ENCODE measurements around the gene STX1B. TPM values are rescaled to one million over a fixed set of nuclear protein-coding genes. Genes with fewer than 3 reads are reported as not detected.
"Not testable (repeated sequence)": the region's sequence is repeated elsewhere in the genome, so short reads cannot be mapped to it uniquely, and the experiment has no call there.

The STX1B gene
- total RNA-seq, 1 donor from 2014 or later, result 0.40 TPM

GRCh38 chr16:31016018-31016417 is 5.6 kb upstream of the STX1B start:
- no peak for DNase-seq (ENCODE audit: low read depth)
- TF ChIP-seq CTCF (conservative IDR thresholded peaks at IDR 0.05; ENCODE audit: low read depth, low read length), result peak; percentile 20

GRCh38 chr16:31013292-31013691 is 2.9 kb upstream of the STX1B start:
- H3K4me3 ChIP-seq (ENCODE audit: low read depth, low read length); DNase-seq (ENCODE audit: low read depth): not testable (repeated sequence)

More at GRCh38 chr16:31016018-31016417, 5.6 kb upstream of the STX1B start:
- no peak overlapping the region for H3K4me3 ChIP-seq (ENCODE audit: low read depth, low read length)

- H3K4me3 ChIP-seq (ENCODE audit: low read depth, low read length); DNase-seq (ENCODE audit: low read depth): not testable (repeated sequence)
Measured at GRCh38 chr16:31011815-31012214, 1.4 kb upstream of the STX1B start.

- peak; percentile 10 for TF ChIP-seq CTCF (conservative IDR thresholded peaks at IDR 0.05; ENCODE audit: low read depth, low read length)
- DNase-seq (ENCODE audit: low read depth), result no peak
- H3K4me3 ChIP-seq (ENCODE audit: low read depth, low read length), result no peak overlapping the region
Measured at GRCh38 chr16:31009894-31010584, 399 bp downstream of the STX1B start.

- TF ChIP-seq CTCF (conservative IDR thresholded peaks at IDR 0.05; ENCODE audit: low read depth, low read length), result no peak
- no peak for DNase-seq (ENCODE audit: low read depth)
- H3K4me3 ChIP-seq (ENCODE audit: low read depth, low read length), result no peak overlapping the region
Measured at GRCh38 chr16:31009120-31009519, 1.3 kb downstream of the STX1B start.

GRCh38 chr16:31008551-31008950 is 1.9 kb downstream of the STX1B start:
- DNase-seq (ENCODE audit: low read depth), result no peak
- H3K4me3 ChIP-seq (ENCODE audit: low read depth, low read length), result no peak overlapping the region
- no peak for TF ChIP-seq CTCF (conservative IDR thresholded peaks at IDR 0.05; ENCODE audit: low read depth, low read length)

GRCh38 chr16:31008149-31008548 is 2.3 kb downstream of the STX1B start:
- DNase-seq (ENCODE audit: low read depth), result no peak
- H3K4me3 ChIP-seq (ENCODE audit: low read depth, low read length), result no peak overlapping the region
- TF ChIP-seq CTCF (conservative IDR thresholded peaks at IDR 0.05; ENCODE audit: low read depth, low read length), result no peak

- no peak overlapping the region for H3K4me3 ChIP-seq (ENCODE audit: low read depth, low read length)
- no peak for TF ChIP-seq CTCF (conservative IDR thresholded peaks at IDR 0.05; ENCODE audit: low read depth, low read length)
- DNase-seq (ENCODE audit: low read depth), result no peak
Measured at GRCh38 chr16:31007684-31008083, 2.8 kb downstream of the STX1B start.

Data from epithelial cell of proximal tubule (primary cell).